MG63 (cell line): ENCODE results near the gene BLMH. TPM values are rescaled to one million over a fixed set of nuclear protein-coding genes. Genes with fewer than 3 reads are reported as not detected.
"Not testable (repeated sequence)": the region's sequence is repeated elsewhere in the genome, so short reads cannot be mapped to it uniquely, and the experiment has no call there.

ENCODE experiments used
- DNase-seq: peaks from one replicate; pipeline ENCODE4 v3.0.0-alpha.2; 2020
- H3K27me3 ChIP-seq: fragments of 250-450 bp; sonication (Bioruptor Pico); 2 replicates; pipeline ENCODE4 v1.5.1; 2020; ENCODE audit warnings: mild to moderate bottlenecking, moderate library complexity
- H3K36me3 ChIP-seq: fragments of 250-450 bp; sonication (Bioruptor Pico); 2 replicates; pipeline ENCODE4 v1.5.1; 2020; ENCODE audit warnings: mild to moderate bottlenecking, moderate library complexity
- H3K4me3 ChIP-seq: fragments of 250-450 bp; sonication (Bioruptor Pico); 2 replicates; pipeline ENCODE4 v1.5.1; 2020; ENCODE audit warnings: mild to moderate bottlenecking, moderate library complexity
- H3K9me3 ChIP-seq: fragments of 250-450 bp; sonication (Bioruptor Pico); 2 replicates; pipeline ENCODE4 v1.5.1; 2020; ENCODE audit warnings: mild to moderate bottlenecking, moderate library complexity
- total RNA-seq: library from RNA; depleted of rRNA; stranded (reverse); fragments of >200 nt; shearing (Covaris generic); gene quantifications from 2 replicates; pipeline ENCODE4 v1.2.3, GENCODE V29; 2014; ENCODE audit warnings: low replicate concordance

The BLMH gene
- total RNA-seq, 1 experiment from 2014 or later: 45.0 TPM

- Histone ChIP-seq H3K4me3 (no peak overlapping the region), H3K27me3 (peaks cover 23% of the 10 kb centered on the region), H3K36me3 (no peaks in the 10 kb centered on the region), H3K9me3 (peaks cover 3% of the 10 kb centered on the region; the same call in 1 of the 2 replicates)
- no peak for DNase-seq
Observed at GRCh38 chr17:30239089-30239462, 52.7 kb downstream of the BLMH start.

DNA sequence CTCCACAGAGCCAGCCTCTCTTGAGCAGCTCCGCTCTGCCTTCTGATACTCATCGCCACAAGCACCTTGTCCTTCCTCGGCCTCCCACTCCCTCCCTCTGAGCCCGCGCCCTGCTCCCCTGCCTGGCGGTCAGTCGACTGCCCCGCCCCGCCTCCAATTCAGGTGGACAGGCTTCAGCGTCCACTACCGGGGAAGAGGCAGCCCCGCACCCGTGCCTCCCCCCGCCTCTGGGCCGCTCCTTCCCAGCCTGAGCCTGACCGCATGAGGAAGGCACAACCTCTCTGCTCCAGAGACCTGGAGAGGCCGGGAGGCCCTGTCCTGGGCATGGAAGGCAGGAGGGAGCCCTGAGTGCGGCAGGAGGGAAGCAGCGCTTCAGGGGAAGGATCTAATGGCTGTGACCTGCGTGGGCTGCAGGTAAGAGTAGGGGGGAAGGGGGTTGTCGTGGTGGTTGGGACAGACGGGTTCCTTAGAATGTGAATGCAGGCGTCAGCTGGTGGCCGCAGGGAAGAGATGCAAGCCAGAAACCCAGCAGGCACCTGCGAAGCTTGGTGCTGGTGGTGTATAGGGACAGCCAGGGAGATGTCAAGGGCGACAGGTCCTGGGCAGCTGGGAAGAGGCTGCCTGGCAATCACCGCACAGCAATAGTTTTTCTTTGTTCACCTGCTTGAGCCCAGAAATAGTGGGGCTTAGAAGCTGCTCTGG is 53.2 kb downstream of the BLMH start:
- H3K27me3 ChIP-seq: peaks cover 28% of the 10 kb centered on the region
- DNase-seq: no peak
- H3K9me3 ChIP-seq: peaks cover 3% of the 10 kb centered on the region; the same call in 1 of the 2 replicates
- H3K4me3 ChIP-seq: no peak overlapping the region
- no peaks in the 10 kb centered on the region for H3K36me3 ChIP-seq

DNA sequence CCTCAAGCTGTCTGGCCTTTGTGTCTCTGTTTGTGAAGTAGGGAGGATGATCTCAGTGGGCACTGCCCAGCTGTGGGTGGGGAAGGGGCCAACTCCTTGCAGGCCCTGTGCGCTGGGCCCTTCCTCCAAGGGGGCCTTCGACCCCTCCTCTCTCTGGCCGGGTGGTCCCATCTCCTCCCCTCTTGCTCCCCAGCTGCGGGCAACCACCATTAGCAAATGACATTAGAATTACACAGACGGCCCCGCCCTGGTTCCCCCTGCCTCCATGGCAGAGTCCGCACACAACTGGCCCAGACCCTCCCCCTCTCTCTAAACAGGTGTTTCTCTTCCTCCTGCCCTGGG is 53.8 kb downstream of the BLMH start:
- peaks cover 33% of the 10 kb centered on the region for H3K27me3 ChIP-seq
- DNase-seq: no peak
- peaks cover 3% of the 10 kb centered on the region; the same call in 1 of the 2 replicates for H3K9me3 ChIP-seq

GRCh38 chr17:30237296-30238002 is 54.3 kb downstream of the BLMH start:
- Histone ChIP-seq H3K4me3 (no peak overlapping the region), H3K27me3 (peaks cover 33% of the 10 kb centered on the region)

More for the DNA sequence above, 53.8 kb downstream of the BLMH start:
- no peaks in the 10 kb centered on the region for H3K36me3 ChIP-seq
- H3K4me3 ChIP-seq: no peak overlapping the region

GRCh38 chr17:30236766-30237165 is 55.0 kb downstream of the BLMH start:
- H3K36me3 ChIP-seq: no peaks in the 10 kb centered on the region
- H3K9me3 ChIP-seq: peaks cover 3% of the 10 kb centered on the region; the same call in 1 of the 2 replicates
- DNase-seq: peak; percentile 26
- H3K27me3 ChIP-seq: peaks cover 38% of the 10 kb centered on the region
- no peak overlapping the region for H3K4me3 ChIP-seq

More at GRCh38 chr17:30237296-30238002, 54.3 kb downstream of the BLMH start:
- DNase-seq: no peak
- H3K36me3 ChIP-seq: no peaks in the 10 kb centered on the region
- peaks cover 3% of the 10 kb centered on the region; the same call in 1 of the 2 replicates for H3K9me3 ChIP-seq

- H3K9me3 ChIP-seq: peaks cover 3% of the 10 kb centered on the region; the same call in 1 of the 2 replicates
- peaks cover 39% of the 10 kb centered on the region for H3K27me3 ChIP-seq
- DNase-seq: no peak
- H3K36me3 ChIP-seq: no peaks in the 10 kb centered on the region
- H3K4me3 ChIP-seq: peak overlapping the region; percentile 42
Observed at GRCh38 chr17:30236297-30236624, 55.5 kb downstream of the BLMH start.

DNA sequence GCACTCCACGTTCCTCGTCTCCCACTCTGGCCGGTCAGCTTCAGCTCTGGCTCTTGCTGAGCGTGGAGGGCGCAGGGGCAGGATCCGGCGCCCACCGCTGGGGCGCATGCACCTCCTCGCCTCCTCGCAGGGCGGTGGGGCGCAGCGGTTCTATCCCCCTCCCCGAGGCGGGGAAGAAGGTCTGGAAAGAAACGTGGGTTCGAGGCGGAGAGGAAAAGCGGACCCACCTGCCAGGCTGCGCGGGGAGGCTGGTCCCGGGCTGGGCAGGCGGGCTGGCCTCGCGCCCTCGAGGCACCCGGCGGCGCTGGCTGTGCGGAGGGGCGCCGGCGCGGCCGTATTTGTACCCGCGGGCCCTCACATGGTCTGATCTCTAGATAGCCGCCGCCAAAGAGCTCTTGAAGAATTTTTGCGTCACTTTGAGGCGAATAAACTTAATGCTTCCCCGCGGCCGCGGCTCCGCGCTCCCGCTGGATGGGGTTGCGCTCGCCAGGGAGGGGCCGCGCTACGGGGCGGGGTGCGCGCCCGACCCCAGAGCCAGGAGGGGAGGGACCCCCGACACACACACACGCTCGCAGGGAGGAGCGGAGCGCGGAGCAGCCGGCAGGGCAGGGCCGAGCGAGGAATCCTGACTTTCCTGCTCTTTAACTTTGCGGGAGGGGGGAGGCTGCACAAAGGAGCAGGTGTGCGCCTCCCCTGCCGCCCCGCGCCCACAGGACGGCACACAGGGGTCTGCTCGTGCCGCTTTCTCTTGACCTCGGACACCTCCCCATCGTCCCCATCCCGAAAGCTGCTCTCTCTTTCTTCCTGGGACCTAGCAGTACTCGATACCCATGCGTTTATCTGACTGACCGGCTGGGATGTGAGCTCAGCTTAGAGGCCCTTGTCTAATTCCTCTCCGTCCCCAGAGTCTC is 56.1 kb downstream of the BLMH start, which contains the start of gene SLC6A4:
Gene SLC6A4 (minus strand): TSS at position 312 of the 911 bp plus-strand sequence. CDS start 13,739 bp downstream, outside the sequence.
- DNase-seq: peak; percentile 15
- peaks cover 39% of the 10 kb centered on the region for H3K27me3 ChIP-seq
- no peaks in the 10 kb centered on the region for H3K36me3 ChIP-seq
- peak within 1 kb of the TSS; percentile 42 for H3K4me3 ChIP-seq
- H3K9me3 ChIP-seq: peaks cover 3% of the 10 kb centered on the region; the same call in 1 of the 2 replicates

- DNase-seq: no peak
- no peaks in the 10 kb centered on the region; the same call in 1 of the 2 replicates for H3K9me3 ChIP-seq
- no peaks in the 10 kb centered on the region for H3K36me3 ChIP-seq
- peaks cover 39% of the 10 kb centered on the region for H3K27me3 ChIP-seq
- H3K4me3 ChIP-seq: no peak overlapping the region
Observed at GRCh38 chr17:30234964-30235363, 56.8 kb downstream of the BLMH start.

DNA sequence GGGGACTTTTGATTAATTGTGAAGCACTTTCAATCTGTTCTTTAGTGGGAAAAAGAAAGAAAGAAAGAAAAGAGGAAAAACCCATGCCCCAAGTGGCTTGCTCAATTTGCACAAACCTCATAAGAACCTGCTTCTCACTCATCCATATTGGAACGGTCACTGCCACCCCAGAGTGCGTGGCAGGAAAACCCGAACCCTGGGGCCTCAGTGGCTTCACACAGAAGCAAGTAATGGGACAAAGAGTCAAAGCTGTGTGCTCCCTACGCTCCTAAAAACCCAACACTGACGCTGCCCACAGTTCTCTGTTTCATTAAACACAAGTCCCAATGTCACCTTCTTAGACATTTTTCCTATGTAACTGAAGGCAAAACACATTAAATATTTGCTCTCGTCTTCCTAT is 57.4 kb downstream of the BLMH start:
- Histone ChIP-seq H3K9me3 (no peaks in the 10 kb centered on the region), H3K27me3 (peaks cover 39% of the 10 kb centered on the region), H3K4me3 (no peak overlapping the region), H3K36me3 (no peaks in the 10 kb centered on the region)
- DNase-seq: no peak

GRCh38 chr17:30232824-30233427 is 58.8 kb downstream of the BLMH start:
- H3K36me3 ChIP-seq: no peaks in the 10 kb centered on the region
- no peaks in the 10 kb centered on the region for H3K9me3 ChIP-seq
- DNase-seq: no peak
- no peak overlapping the region for H3K4me3 ChIP-seq
- H3K27me3 ChIP-seq: peaks cover 39% of the 10 kb centered on the region

GRCh38 chr17:30232015-30232823 is 59.5 kb downstream of the BLMH start:
- H3K9me3 ChIP-seq: no peaks in the 10 kb centered on the region
- no peak overlapping the region for H3K4me3 ChIP-seq
- H3K27me3 ChIP-seq: peaks cover 39% of the 10 kb centered on the region
- no peaks in the 10 kb centered on the region for H3K36me3 ChIP-seq
- DNase-seq: no peak

GRCh38 chr17:30230596-30231125 is 61.1 kb downstream of the BLMH start:
- Histone ChIP-seq H3K27me3 (peaks cover 32% of the 10 kb centered on the region), H3K9me3 (no peaks in the 10 kb centered on the region), H3K4me3 (no peak overlapping the region), H3K36me3 (no peaks in the 10 kb centered on the region)
- no peak for DNase-seq

DNA sequence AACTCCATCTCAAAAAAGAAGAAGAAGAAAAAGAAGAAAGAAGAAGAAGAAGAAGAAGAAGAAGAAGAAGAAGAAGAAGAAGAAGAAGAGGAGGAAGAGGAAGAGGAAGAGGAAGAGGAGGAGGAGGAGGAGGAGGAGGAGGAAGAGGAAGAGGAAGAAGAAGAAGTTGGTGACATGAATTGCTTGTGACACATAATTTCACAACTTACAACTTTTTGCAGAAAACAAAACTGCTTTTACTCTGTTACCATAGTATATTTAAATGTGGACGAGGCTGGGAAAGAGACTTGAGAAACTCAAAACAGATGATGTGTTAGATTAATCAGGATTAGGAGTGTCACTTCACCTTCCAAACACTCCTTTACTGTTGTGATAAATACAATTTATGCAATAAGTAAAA is 61.7 kb downstream of the BLMH start:
- peaks cover 25% of the 10 kb centered on the region for H3K27me3 ChIP-seq
- not testable (repeated sequence) for H3K4me3 ChIP-seq, H3K36me3 ChIP-seq, H3K9me3 ChIP-seq, DNase-seq

GRCh38 chr17:30229012-30229411 is 62.7 kb downstream of the BLMH start:
- Histone ChIP-seq H3K4me3 (peak overlapping the region; percentile 2; the same call in 1 of the 2 replicates), H3K27me3 (peaks cover 15% of the 10 kb centered on the region), H3K36me3 (no peaks in the 10 kb centered on the region), H3K9me3 (no peaks in the 10 kb centered on the region)
- DNase-seq: peak; percentile 25

DNA sequence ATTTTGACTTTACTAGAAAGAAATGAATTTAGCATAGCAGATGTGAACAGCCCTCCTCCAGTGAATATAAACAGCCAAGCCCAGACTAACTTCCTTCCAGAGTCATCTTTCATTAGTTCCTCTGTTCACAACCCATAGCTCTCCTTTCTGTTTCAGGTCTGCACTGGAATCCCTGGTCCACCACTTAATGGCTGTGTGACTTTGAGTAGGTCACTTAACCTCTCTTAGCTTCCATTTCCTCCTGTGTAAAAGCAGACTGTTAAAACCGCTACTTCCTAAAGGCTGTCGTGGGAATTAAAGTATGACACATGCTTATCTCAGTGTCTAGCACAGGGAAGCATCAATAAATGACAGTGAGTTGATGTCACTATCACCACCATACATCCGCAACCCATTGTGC is 63.7 kb downstream of the BLMH start:
- Histone ChIP-seq H3K9me3 (no peaks in the 10 kb centered on the region), H3K36me3 (no peaks in the 10 kb centered on the region), H3K27me3 (0 out of 2 replicates have a peak, but pooled peaks cover 6% of the 10 kb centered on the region), H3K4me3 (no peak overlapping the region)
- DNase-seq: no peak
